ENCODE measurements around the gene PPP2R5C. TPM values are rescaled to one million over a fixed set of nuclear protein-coding genes. Genes with fewer than 3 reads are reported as not detected.

Gene PPP2R5C
- total and polyA plus RNA-seq, 2 donors (not counting 3 experiments of a cell fraction or from before 2014, with no cell fraction given) = 42.6 to 83.6 TPM

- dilution Hi-C loops (cut with MboI; ENCODE audit: extremely low pct_ligation_motif_present, low sequenced_read_pairs) (no loop called here), intact Hi-C loops (cut with micrococcal nuclease) (loop anchor here (1.0 to 5.0 kb wide), 7 partner anchors 16 to 241 kb away; partner anchors contain the start of gene DYNC1H1)
- peak overlapping the region; percentile 34 to 74 (median 53) for H3K4me3 ChIP-seq (replicated peaks in 1 of 3; ENCODE audit: insufficient read depth in 1 of 3, low read depth in 1 of 3, low read length in 3 of 3)
- TF ChIP-seq POLR2A (IDR thresholded peaks at IDR 0.05; ENCODE audit: low read depth, low read length) (peak; percentile 88), POLR2AphosphoS5 (IDR thresholded peaks at IDR 0.05; ENCODE audit: insufficient read depth, low read depth, low read length) (peak; percentile 82), MAX (IDR thresholded peaks at IDR 0.05; ENCODE audit: insufficient read depth, insufficient read length) (peak; percentile 98)
- TF ChIP-seq, protein P1, sequence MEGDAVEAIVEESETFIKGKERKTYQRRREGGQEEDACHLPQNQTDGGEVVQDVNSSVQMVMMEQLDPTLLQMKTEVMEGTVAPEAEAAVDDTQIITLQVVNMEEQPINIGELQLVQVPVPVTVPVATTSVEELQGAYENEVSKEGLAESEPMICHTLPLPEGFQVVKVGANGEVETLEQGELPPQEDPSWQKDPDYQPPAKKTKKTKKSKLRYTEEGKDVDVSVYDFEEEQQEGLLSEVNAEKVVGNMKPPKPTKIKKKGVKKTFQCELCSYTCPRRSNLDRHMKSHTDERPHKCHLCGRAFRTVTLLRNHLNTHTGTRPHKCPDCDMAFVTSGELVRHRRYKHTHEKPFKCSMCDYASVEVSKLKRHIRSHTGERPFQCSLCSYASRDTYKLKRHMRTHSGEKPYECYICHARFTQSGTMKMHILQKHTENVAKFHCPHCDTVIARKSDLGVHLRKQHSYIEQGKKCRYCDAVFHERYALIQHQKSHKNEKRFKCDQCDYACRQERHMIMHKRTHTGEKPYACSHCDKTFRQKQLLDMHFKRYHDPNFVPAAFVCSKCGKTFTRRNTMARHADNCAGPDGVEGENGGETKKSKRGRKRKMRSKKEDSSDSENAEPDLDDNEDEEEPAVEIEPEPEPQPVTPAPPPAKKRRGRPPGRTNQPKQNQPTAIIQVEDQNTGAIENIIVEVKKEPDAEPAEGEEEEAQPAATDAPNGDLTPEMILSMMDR (IDR thresholded peaks at IDR 0.05; ENCODE audit: extremely low read depth in 1 of 2, insufficient read depth in 1 of 2, low read depth in 1 of 2, low read length in 2 of 2) = no peak
- peak overlapping the region; percentile 42 for H2AFZ ChIP-seq (ENCODE audit: low read depth, low read length)
- H3K9ac ChIP-seq (replicated peaks; ENCODE audit: extremely low read depth, insufficient read depth, low read length) = peak overlapping the region; percentile 96
- peak overlapping the region; percentile 80 for H3K27ac ChIP-seq (ENCODE audit: insufficient read depth, low read depth, low read length)
- ChIA-PET POLR2A (interaction anchor here (0.6 to 1.4 kb wide), 6 partner anchors 9 to 187 kb away, joined by 3 to 8 read pairs (median 4); no protein-coding TSS in a partner anchor), CTCF (interaction anchor here (0.6 to 3.9 kb wide), 10 partner anchors 8 to 362 kb away, joined by 3 to 23 read pairs (median 3); no protein-coding TSS in a partner anchor)
- peaks cover 10% of the 10 kb centered on the region for H3K4me1 ChIP-seq (ENCODE audit: control insufficient read depth, extremely low read depth, insufficient read depth, low read length)
- peak overlapping the region; percentile 86 for H3K4me2 ChIP-seq (ENCODE audit: insufficient read depth, low read length)
- no peaks in the 10 kb centered on the region for H3K9me1 ChIP-seq (replicated peaks; ENCODE audit: control insufficient read depth, extremely low read depth, insufficient read depth, low read length)
- no peaks in the 10 kb centered on the region for H4K20me1 ChIP-seq (replicated peaks; ENCODE audit: control insufficient read depth, extremely low read depth, insufficient read depth, low read length)
- H3K9me3 ChIP-seq (replicated peaks; ENCODE audit: control insufficient read depth, insufficient read depth, low read length) = no peaks in the 10 kb centered on the region
- H3K36me3 ChIP-seq (ENCODE audit: control insufficient read depth in 2 of 2, extremely low read depth in 1 of 2, insufficient read depth in 2 of 2, low read length in 2 of 2) = no peaks in the 10 kb centered on the region
- peaks cover 7% of the 10 kb centered on the region for H3K79me2 ChIP-seq (ENCODE audit: control insufficient read depth, insufficient read depth, low read length)
- DNase-seq (ENCODE audit: low read depth, low spot score) (peak; percentile 100), FAIRE-seq (peak; percentile 100)
- H3K27me3 ChIP-seq (ENCODE audit: control insufficient read depth in 2 of 2, insufficient read depth in 2 of 2, low read length in 2 of 2) = peaks cover 6 to 8% of the 10 kb centered on the region in 2 experiments
- no TSS peak for BruUV-seq (replicated peaks)
These were observed 186.6 kb downstream of the PPP2R5C start for GRCh38 chr14:101947904-101948665.
